Activated CD4-positive, alpha-beta memory T cell treated with anti-CD3 and anti-CD28 coated beads, Interleukin-2, amount 10 ng/mL, durations not matched to agents 7 days and 5 days (primary cell): Measurements from ENCODE around the gene OSBP. TPM values are rescaled to one million over a fixed set of nuclear protein-coding genes. Genes with fewer than 3 reads are reported as not detected.
A peak's percentile ranks its signal among the peaks of the same experiment; 100 is the strongest.

Experiments
- CTCF ChIA-PET: fragments of 350-600 bp; sonication (Branson Sonifier 250); formaldehyde crosslinking; loops from one replicate; lab custom pipeline; 2021; ENCODE audit warnings: antibody characterized with exemption, inconsistent platforms; lab: Charles Lee
- POLR2A ChIA-PET: fragments of 350-600 bp; sonication (Branson Sonifier 250); formaldehyde crosslinking; loops from one replicate; lab custom pipeline; 2021; ENCODE audit warnings: antibody characterized with exemption; lab: Charles Lee
- DNase-seq: peaks from one replicate; pipeline ENCODE4 v3.0.0-alpha.2; 2020
- H3K27ac Mint-ChIP-seq: one replicate; pipeline ENCODE4 v1.8.0; 2021; ENCODE audit warnings: mild to moderate bottlenecking, mixed read lengths
- H3K27me3 Mint-ChIP-seq: one replicate; pipeline ENCODE4 v1.8.0; 2021; ENCODE audit warnings: mixed read lengths
- H3K36me3 Mint-ChIP-seq: one replicate; pipeline ENCODE4 v1.8.0; 2021; ENCODE audit warnings: low read depth, mixed read lengths
- H3K4me1 Mint-ChIP-seq: one replicate; pipeline ENCODE4 v1.8.0; 2021; ENCODE audit warnings: mixed read lengths
- H3K4me3 Mint-ChIP-seq: one replicate; pipeline ENCODE4 v1.8.0; 2021; ENCODE audit warnings: mild to moderate bottlenecking, mixed read lengths
- H3K9me3 Mint-ChIP-seq: one replicate; pipeline ENCODE4 v1.8.0; 2021; ENCODE audit warnings: mixed read lengths
- total RNA-seq, 2 experiments: library from RNA; stranded (reverse); gene quantifications; one replicate each; pipeline ENCODE4 v1.2.3, GENCODE V29; 2021

OSBP gene, protein sequence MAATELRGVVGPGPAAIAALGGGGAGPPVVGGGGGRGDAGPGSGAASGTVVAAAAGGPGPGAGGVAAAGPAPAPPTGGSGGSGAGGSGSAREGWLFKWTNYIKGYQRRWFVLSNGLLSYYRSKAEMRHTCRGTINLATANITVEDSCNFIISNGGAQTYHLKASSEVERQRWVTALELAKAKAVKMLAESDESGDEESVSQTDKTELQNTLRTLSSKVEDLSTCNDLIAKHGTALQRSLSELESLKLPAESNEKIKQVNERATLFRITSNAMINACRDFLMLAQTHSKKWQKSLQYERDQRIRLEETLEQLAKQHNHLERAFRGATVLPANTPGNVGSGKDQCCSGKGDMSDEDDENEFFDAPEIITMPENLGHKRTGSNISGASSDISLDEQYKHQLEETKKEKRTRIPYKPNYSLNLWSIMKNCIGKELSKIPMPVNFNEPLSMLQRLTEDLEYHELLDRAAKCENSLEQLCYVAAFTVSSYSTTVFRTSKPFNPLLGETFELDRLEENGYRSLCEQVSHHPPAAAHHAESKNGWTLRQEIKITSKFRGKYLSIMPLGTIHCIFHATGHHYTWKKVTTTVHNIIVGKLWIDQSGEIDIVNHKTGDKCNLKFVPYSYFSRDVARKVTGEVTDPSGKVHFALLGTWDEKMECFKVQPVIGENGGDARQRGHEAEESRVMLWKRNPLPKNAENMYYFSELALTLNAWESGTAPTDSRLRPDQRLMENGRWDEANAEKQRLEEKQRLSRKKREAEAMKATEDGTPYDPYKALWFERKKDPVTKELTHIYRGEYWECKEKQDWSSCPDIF
- total RNA-seq: 10 to 100 TPM; 40.4 to 41.5 TPM

DNA sequence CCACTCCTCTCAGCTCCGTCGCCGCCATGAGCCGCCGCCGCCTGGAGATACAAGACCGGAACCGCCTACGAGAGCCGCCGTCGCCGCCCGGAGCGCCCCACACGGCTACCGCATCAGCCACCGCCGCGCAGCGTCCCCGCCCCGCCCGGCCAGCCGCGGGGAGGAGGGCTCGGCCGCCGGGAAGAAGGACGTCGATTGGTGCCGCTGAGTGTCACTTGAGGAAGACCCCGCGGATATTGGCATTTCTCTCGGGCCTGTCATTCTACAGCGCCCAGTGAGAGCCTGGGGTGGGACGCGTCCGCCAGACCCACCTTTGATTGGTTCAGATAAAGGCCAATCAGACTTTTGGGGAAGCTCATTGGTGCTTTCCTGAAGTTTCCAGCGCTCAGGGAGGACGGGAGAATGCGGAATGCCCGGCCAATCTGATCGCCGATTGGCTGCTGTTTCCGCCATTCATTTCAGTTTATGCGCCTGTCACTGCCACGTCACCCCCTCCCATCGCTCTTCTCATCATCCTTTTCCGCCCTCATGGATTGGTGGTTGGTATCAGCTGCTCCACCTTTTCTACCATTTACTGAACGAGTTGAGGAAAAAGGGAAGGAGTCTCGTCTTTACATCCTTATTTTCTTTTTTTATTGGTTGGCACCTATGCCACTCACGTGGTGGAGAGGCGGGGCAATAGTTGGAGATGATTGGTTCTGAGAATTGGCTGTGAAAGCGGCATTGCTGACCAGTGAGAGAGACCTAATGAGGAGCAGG, at the start of gene OSBP:
OSBP (minus strand) TSS at position 138 of the 759 bp plus-strand sequence; CDS start at position 28, 110 bp downstream.
- H3K27ac Mint-ChIP-seq: peak within 1 kb of the TSS; percentile 89
- no peaks in the 10 kb centered on the region for H3K9me3 Mint-ChIP-seq
- H3K4me3 Mint-ChIP-seq: peak within 1 kb of the TSS; percentile 82
- H3K36me3 Mint-ChIP-seq: peaks cover 31% of the 10 kb centered on the region
- no peaks in the 10 kb centered on the region for H3K27me3 Mint-ChIP-seq
- ChIA-PET CTCF (interaction anchor here (0.6 to 1.8 kb wide), 9 partner anchors 13 to 458 kb away, joined by 3 to 10 read pairs (median 4); partner anchors contain the start of genes DTX4, MRPL16 and PATL1), POLR2A (interaction anchor here (0.6 to 4.5 kb wide), 28 partner anchors 8 to 1040 kb away, joined by 3 to 64 read pairs (median 4); partner anchors contain the start of genes FAM111A, FAM111B, LPXN and MRPL16)
- peaks cover 51% of the 10 kb centered on the region for H3K4me1 Mint-ChIP-seq
- DNase-seq: peak; percentile 99

DNA sequence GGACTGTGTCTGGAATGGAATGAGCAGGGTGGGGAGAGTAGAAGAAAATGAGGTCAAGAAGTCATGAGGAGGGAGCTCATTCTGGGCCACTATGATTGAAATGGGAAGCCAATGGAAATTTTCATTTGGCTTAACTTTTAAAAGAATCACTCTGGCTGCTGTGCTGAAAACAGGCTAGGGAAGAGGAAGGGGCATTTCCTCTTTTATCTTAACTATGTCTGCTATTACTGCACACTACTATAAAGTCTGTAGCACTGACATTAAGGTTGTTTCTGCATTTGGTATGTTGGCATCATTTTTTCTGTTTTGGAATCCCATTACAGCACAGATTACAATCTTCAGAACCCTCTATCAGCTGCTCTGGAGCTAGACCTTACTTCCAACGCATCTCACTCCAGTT, 45.0 kb upstream of the OSBP start:
- peak overlapping the region; percentile 17 for H3K27ac Mint-ChIP-seq
- H3K27me3 Mint-ChIP-seq: no peaks in the 10 kb centered on the region
- H3K36me3 Mint-ChIP-seq: peaks cover 70% of the 10 kb centered on the region
- ChIA-PET POLR2A (interaction anchor here (1.0 kb wide), 1 partner anchor 43 kb away, joined by 3 read pairs; no protein-coding TSS in a partner anchor), CTCF (interaction anchor here (1.4 kb wide), 1 partner anchor 8 kb away, joined by 3 read pairs; the partner anchor contains the start of gene PATL1)
- H3K9me3 Mint-ChIP-seq: no peaks in the 10 kb centered on the region
- H3K4me1 Mint-ChIP-seq: peaks cover 31% of the 10 kb centered on the region
- H3K4me3 Mint-ChIP-seq: no peak overlapping the region
- no peak for DNase-seq

DNA sequence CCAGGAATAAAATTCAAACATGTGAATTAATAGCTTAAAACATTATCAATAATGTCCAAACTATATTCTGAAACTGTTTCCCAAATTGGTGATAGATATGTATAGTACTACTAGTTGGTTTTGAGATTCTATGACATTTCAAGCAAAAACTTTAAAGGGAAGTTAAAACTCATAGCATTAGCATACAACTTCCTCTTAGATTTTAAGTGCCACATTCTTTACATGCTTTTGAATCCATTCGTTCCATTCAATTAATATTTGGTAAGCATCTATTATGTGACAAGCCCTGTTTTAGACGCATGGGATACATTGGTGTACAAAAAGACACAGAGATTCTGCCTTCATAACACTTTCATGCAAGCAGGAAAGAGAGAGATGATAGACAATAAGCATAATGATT, 44.4 kb upstream of the OSBP start:
- CTCF ChIA-PET: interaction anchor here (1.4 kb wide), 1 partner anchor 9 kb away, joined by 3 read pairs; the partner anchor contains the start of gene PATL1
- no peak for DNase-seq
- POLR2A ChIA-PET: no interaction called here
- Mint-ChIP-seq H3K27ac (peak overlapping the region; percentile 17), H3K36me3 (peaks cover 70% of the 10 kb centered on the region), H3K27me3 (no peaks in the 10 kb centered on the region), H3K9me3 (no peaks in the 10 kb centered on the region), H3K4me3 (no peak overlapping the region), H3K4me1 (peaks cover 28% of the 10 kb centered on the region)

DNA sequence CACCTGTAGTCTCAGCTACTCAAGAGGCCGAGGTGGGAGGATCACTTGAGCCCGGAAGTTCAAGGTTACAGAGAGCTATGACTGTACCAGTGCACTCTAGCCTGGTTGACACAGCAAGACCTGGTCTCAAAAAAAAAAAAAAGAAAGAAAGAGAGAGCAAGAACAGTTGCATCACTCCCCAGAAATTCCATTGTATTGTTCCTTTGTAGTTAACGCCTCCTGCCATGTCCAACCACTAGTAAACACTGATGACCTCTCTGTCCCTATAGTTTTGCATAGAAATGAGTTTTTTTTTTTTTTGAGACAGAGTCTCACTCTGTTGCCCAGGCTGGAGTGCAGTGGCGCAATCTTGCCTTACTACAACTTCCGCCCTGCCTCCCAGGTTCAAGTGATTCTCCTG, 42.5 kb upstream of the OSBP start:
- Mint-ChIP-seq H3K27ac (no peak overlapping the region), H3K9me3 (no peaks in the 10 kb centered on the region), H3K4me3 (no peak overlapping the region), H3K27me3 (no peaks in the 10 kb centered on the region), H3K4me1 (peaks cover 18% of the 10 kb centered on the region), H3K36me3 (peaks cover 70% of the 10 kb centered on the region)
- CTCF ChIA-PET: interaction anchor here (2.5 kb wide), 1 partner anchor 11 kb away, joined by 6 read pairs; the partner anchor contains the start of gene PATL1
- POLR2A ChIA-PET: interaction anchor here (1.6 kb wide), 1 partner anchor 9 kb away, joined by 5 read pairs; no protein-coding TSS in a partner anchor
- no peak for DNase-seq

DNA sequence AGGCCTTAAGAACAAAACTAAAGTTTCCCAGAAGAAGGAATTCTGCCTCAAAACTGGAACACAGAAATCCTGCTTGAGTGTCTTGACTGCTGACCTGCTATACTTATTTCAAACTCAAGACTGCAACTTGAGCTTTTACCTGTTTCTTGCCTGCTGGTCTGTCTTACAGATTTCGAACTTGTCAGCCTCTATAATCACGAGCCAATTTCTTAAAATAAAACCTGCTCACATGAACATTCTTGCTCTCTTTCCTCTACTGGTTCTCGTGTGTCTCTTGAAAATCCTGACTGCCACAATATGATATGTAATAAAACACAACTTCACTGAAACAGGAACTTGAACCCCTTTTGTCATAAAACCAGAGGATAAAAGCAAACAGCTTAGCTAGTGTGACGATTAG, 39.3 kb upstream of the OSBP start:
- CTCF ChIA-PET: no interaction called here
- peaks cover 84% of the 10 kb centered on the region for H3K36me3 Mint-ChIP-seq
- POLR2A ChIA-PET: interaction anchor here (1.0 kb wide), 1 partner anchor 61 kb away, joined by 3 read pairs; no protein-coding TSS in a partner anchor
- DNase-seq: no peak
- no peaks in the 10 kb centered on the region for H3K27me3 Mint-ChIP-seq
- H3K4me3 Mint-ChIP-seq: no peak overlapping the region
- H3K27ac Mint-ChIP-seq: no peak overlapping the region
- H3K4me1 Mint-ChIP-seq: no peaks in the 10 kb centered on the region
- H3K9me3 Mint-ChIP-seq: no peaks in the 10 kb centered on the region

DNA sequence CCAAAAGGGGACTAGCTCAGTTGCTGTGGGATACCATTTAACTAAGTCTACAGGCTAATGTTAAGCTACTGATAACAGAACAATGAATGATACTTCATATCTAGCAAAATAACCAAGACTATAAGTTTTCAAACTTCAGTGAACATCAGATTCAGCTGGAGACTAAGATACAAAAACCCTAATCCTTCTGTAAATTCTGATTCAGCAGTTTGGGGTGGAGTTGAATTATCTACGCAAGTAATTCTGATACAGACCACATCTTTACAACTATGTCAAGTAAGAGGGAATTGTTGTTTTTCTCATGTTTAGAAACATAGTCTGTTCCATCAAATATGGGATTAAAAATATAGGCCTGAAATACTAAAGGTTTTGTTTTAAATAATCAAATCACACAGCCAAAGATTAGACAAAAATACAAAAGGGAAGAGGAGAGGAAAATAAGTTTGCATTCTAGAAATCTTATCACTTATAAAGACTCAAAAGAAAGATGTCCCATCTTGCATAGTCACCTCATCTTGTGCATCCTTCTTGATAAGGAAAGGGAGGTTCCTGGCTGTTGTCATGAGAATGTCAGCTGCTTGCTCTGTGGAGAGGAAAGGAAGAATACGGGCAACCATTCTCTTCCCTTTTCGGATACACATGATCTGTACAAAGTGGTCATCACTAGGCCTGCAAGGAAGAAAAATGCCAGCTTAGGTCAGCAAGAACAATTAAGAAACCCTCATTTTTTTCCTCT, 31.8 kb upstream of the OSBP start:
- Mint-ChIP-seq H3K27me3 (no peaks in the 10 kb centered on the region), H3K4me3 (no peak overlapping the region), H3K36me3 (peaks cover 88% of the 10 kb centered on the region), H3K27ac (no peak overlapping the region), H3K4me1 (peaks cover 2% of the 10 kb centered on the region), H3K9me3 (no peaks in the 10 kb centered on the region)
- POLR2A ChIA-PET: interaction anchor here (0.6 kb wide), 1 partner anchor 18 kb away, joined by 3 read pairs; no protein-coding TSS in a partner anchor
- CTCF ChIA-PET: no interaction called here
- DNase-seq: no peak

DNA sequence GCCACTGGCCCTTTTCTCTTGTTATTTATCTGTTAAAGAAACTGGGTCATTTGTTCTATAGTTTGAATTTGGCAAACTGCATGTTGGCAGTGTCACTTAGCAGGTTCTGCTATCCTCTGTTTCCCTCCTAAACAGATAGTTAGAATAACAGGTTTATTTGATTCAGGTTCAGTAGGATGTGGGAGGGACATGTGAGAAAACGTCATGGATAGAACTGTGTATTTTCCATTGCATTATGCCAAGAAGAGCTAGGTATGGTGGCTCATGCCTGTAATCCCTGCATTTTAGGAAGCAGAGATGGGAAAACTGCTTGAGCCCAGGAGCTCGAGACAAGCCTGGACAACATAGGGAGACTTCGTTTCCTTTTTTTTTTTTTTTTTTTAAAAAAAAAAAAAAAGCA, 29.0 kb upstream of the OSBP start:
- DNase-seq: no peak
- ChIA-PET CTCF (no interaction called here), POLR2A (no interaction called here)
- H3K4me3 Mint-ChIP-seq: no peak overlapping the region
- H3K9me3 Mint-ChIP-seq: no peaks in the 10 kb centered on the region
- no peaks in the 10 kb centered on the region for H3K27me3 Mint-ChIP-seq
- peaks cover 85% of the 10 kb centered on the region for H3K36me3 Mint-ChIP-seq
- no peak overlapping the region for H3K27ac Mint-ChIP-seq
- peaks cover 2% of the 10 kb centered on the region for H3K4me1 Mint-ChIP-seq

DNA sequence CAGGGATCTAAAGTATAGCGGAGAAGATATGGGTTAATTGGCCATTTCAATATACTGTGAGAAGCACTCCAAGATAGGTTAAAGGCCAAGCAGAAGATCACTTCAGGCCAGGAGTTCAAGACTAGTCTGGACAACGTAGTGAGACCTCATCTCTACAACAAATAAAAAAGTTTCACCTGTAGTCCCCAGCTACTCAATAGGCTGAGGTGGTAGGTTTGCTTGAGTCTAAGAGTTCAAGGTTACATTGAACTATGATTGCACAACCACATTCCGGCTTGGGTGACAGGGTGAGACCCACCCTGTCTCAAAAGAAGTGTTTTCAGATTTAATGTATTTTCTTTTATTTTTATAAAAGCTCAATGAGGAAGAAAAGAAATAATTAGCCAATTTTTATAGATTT, 27.8 kb upstream of the OSBP start:
- peaks cover 85% of the 10 kb centered on the region for H3K36me3 Mint-ChIP-seq
- peaks cover 2% of the 10 kb centered on the region for H3K4me1 Mint-ChIP-seq
- H3K4me3 Mint-ChIP-seq: no peak overlapping the region
- H3K27me3 Mint-ChIP-seq: no peaks in the 10 kb centered on the region
- H3K9me3 Mint-ChIP-seq: no peaks in the 10 kb centered on the region
- POLR2A ChIA-PET: interaction anchor here (1.8 kb wide), 1 partner anchor 27 kb away, joined by 4 read pairs; the partner anchor contains the start of gene OSBP
- no peak overlapping the region for H3K27ac Mint-ChIP-seq
- no peak for DNase-seq
- CTCF ChIA-PET: interaction anchor here (1.0 kb wide), 1 partner anchor 26 kb away, joined by 3 read pairs; no protein-coding TSS in a partner anchor

DNA sequence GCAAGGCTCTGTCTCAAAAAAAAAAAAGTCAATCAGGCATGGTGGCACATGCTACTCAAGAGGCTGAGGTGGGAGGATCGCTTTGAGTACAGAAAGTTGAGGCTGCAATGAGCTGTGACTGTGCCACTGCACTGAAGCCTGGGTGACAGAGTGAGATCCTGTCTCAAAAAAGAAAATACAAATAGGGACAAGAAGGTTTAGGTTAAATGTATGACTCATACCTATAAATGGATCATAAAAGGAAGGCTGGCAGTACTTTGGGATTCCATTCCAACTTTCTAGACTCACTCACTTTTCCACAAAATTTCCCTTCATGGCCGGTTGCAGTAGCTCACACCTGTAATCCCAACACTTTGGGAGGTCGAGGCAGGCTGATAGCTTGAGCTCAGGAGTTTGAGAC, 25.6 kb upstream of the OSBP start:
- CTCF ChIA-PET: interaction anchor here (0.8 kb wide), 1 partner anchor 104 kb away, joined by 3 read pairs; no protein-coding TSS in a partner anchor
- no peak overlapping the region for H3K27ac Mint-ChIP-seq
- peaks cover 2% of the 10 kb centered on the region for H3K4me1 Mint-ChIP-seq
- peaks cover 87% of the 10 kb centered on the region for H3K36me3 Mint-ChIP-seq
- POLR2A ChIA-PET: no interaction called here
- no peaks in the 10 kb centered on the region for H3K9me3 Mint-ChIP-seq
- DNase-seq: no peak
- H3K27me3 Mint-ChIP-seq: no peaks in the 10 kb centered on the region
- no peak overlapping the region for H3K4me3 Mint-ChIP-seq

DNA sequence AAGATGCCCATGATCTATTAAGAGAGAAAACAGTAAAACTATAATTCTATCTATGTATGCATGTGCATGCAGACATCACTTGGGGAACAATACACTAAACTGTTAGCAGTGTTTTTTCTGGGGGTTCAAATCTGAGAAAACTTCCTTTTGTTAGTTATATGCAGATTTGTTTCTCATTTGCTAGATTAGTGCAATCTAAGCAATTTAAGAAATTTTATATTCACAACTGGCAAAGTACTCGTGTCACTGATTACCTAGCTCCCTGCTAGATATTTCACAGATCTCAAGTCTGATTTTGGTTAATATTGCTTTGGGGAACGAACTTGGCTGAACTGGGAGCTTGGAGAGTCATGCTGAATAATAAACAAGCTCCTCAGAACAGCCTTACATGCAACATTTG, 14.9 kb upstream of the OSBP start:
- ChIA-PET CTCF (no interaction called here), POLR2A (interaction anchor here (0.7 kb wide), 1 partner anchor 14 kb away, joined by 3 read pairs; the partner anchor contains the start of gene OSBP)
- H3K9me3 Mint-ChIP-seq: no peaks in the 10 kb centered on the region
- no peaks in the 10 kb centered on the region for H3K27me3 Mint-ChIP-seq
- H3K4me1 Mint-ChIP-seq: no peaks in the 10 kb centered on the region
- DNase-seq: no peak
- no peak overlapping the region for H3K27ac Mint-ChIP-seq
- peaks cover 26% of the 10 kb centered on the region for H3K36me3 Mint-ChIP-seq
- no peak overlapping the region for H3K4me3 Mint-ChIP-seq

DNA sequence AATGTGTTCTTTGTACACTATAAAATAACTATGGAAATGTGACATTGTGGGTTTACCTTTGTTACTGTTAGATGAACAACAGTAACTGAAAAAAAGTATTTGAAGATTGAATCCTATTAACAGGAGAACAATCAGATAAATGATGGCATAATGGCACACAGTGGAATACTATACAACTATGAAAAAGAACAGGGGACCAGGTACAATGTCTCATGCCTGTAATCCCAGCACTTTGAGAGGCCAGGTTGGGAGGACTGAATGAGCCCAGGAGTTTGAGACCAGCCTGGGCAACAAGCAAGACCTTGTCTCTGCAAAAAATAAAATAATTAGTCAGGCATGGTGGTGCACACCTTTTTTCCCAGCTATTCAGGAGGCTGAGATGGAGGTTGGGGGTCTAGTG, 14.4 kb upstream of the OSBP start:
- H3K36me3 Mint-ChIP-seq: peaks cover 23% of the 10 kb centered on the region
- H3K27ac Mint-ChIP-seq: no peak overlapping the region
- POLR2A ChIA-PET: interaction anchor here (0.7 kb wide), 1 partner anchor 14 kb away, joined by 3 read pairs; the partner anchor contains the start of gene OSBP
- no peak for DNase-seq
- CTCF ChIA-PET: no interaction called here
- H3K9me3 Mint-ChIP-seq: no peaks in the 10 kb centered on the region
- H3K4me3 Mint-ChIP-seq: no peak overlapping the region
- no peaks in the 10 kb centered on the region for H3K4me1 Mint-ChIP-seq
- no peaks in the 10 kb centered on the region for H3K27me3 Mint-ChIP-seq
